HG03045 (cell line): Measurements from ENCODE around the gene NPR1.
"Not testable (repeated sequence)": the region's sequence is repeated elsewhere in the genome, so short reads cannot be mapped to it uniquely, and the experiment has no call there.

ENCODE experiments used
- ATAC-seq: cut with Tn5 transposase; IDR thresholded peaks from one replicate; pipeline ENCODE4 v1.9.1; 2021; ENCODE audit warnings: mild to moderate bottlenecking, moderate library complexity; ENCODE audit not compliant: unreplicated experiment

The NPR1 gene

DNA sequence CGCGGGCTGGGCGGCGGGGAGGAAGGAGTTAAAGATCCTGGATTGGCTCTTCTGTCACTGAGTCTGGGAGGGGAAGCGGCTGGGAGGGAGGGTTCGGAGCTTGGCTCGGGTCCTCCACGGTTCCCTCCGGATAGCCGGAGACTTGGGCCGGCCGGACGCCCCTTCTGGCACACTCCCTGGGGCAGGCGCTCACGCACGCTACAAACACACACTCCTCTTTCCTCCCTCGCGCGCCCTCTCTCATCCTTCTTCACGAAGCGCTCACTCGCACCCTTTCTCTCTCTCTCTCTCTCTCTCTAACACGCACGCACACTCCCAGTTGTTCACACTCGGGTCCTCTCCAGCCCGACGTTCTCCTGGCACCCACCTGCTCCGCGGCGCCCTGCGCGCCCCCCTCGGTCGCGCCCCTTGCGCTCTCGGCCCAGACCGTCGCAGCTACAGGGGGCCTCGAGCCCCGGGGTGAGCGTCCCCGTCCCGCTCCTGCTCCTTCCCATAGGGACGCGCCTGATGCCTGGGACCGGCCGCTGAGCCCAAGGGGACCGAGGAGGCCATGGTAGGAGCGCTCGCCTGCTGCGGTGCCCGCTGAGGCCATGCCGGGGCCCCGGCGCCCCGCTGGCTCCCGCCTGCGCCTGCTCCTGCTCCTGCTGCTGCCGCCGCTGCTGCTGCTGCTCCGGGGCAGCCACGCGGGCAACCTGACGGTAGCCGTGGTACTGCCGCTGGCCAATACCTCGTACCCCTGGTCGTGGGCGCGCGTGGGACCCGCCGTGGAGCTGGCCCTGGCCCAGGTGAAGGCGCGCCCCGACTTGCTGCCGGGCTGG is at the start of gene NPR1:
TSS of gene NPR1 (plus strand) at position 170 of the 818 bp plus-strand sequence. CDS start at position 591, 421 bp downstream.
- ATAC-seq = no peak

DNA sequence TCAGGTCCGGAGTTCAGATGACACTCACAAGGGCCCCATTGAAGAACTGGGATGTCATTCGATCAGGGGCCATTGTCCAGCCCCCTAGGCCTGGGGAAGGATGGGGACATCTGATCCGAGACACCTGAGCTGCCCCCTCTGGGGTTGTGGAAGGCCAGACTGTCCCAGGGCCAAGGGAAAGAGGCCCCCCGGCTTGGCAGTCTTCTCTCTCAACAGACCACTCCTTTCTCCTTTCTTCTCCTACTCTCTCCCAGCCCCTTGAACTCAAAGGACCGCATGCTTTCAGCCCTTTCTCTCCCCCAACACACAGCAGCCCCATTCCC is 49.2 kb upstream of the NPR1 start:
- no peak for ATAC-seq

DNA sequence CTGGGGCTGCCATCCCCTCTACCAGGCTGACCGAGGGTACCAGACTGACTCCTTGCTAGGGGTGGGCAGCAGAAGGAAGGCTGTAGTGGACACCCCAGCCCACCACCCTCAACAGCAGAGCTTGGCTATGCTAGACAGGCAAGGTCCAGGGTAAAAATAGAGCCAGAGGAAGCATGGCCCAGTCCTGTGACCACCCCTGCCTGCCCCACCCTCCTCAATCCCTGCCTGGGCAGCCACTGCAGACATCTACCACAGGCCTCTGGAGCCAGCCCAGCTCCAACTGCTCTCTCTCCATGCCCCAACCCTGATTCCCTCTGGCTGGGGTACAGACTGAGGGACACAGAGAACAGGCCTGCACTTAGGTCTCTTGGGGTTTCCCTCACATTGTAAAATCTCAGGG is 48.5 kb upstream of the NPR1 start:
- no peak for ATAC-seq

DNA sequence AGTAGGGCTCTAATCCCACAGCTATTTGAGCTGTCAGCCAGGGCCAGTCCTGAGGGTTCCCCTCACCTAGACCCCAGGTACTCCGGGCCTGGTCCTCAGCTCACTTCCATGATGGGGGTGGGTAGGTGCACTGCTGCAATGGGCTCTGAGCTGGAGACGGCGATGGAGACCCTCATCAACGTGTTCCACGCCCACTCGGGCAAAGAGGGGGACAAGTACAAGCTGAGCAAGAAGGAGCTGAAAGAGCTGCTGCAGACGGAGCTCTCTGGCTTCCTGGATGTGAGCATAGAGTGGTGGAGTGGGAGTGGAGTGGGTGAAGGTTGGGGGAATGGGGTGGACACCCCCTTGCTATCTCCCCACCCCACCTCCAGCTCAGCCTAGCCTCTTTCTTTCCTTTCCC is 48.1 kb upstream of the NPR1 start:
- ATAC-seq = no peak

DNA sequence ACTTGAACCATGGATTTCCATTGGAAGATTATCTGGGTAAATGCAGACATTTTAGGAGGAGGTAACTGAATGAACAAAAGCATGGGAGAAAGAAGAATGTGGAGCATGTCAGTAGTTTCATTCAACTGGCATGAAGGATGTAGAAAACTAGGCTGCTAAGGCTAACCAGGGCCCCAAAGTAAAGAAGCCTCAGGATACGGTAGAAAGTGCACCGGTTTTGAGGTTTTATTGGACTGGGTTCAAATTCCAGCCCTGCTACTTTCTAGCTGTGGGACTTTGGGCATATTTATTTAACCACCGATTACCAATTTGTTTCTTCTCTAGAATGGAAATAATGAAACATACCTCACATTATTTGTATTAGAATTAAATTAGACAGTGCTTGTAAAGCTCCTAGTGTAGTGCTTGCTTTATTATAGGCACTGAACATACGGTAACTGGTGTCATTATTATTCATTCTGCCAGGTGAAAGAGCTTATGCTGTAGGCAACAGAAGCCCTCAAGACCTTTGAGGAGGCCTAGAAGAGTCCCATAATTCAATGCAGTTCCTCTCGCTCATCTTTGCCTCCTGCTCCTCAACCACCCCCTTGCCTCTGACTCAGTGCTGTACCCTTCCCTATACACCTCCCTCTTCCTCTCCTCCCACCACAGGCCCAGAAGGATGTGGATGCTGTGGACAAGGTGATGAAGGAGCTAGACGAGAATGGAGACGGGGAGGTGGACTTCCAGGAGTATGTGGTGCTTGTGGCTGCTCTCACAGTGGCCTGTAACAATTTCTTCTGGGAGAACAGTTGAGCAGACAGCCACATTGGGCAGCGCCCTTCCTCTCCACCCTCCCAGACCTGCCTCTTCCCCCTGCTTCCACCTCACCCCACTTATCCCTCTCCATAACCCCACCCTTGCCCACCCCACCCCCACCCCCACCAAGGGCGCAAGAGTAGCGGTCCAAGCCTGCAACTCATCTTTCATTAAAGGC is 47.2 kb upstream of the NPR1 start:
- ATAC-seq = no peak

DNA sequence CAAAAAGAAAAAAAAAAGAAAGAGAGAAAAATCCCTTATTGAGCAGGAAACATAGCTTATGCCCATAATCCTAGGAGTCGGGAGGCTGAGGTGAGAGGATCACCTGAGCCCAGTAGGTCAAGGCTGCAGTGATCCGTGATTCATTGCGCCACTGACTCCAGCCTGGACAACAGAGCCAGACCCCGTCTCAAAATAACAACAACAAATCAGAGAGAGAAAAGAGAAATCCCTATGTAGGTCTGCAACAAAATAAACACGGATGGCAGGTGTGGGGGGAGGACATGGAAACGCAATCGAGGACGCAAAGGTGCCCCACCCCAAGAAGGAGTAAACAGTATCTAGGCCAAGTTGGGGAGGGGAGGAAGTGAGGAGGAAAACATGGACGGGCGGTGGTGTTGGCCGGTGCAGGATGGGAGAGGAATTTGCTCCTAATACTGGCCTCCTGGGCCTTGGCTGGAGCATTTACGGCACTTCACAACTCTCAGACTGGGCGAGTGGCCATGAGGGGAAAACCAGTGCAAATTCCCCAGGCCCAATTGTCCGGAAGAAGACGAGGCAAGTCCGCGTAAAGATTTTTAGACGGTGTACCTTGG is 45.2 kb upstream of the NPR1 start:
- ATAC-seq = no peak

DNA sequence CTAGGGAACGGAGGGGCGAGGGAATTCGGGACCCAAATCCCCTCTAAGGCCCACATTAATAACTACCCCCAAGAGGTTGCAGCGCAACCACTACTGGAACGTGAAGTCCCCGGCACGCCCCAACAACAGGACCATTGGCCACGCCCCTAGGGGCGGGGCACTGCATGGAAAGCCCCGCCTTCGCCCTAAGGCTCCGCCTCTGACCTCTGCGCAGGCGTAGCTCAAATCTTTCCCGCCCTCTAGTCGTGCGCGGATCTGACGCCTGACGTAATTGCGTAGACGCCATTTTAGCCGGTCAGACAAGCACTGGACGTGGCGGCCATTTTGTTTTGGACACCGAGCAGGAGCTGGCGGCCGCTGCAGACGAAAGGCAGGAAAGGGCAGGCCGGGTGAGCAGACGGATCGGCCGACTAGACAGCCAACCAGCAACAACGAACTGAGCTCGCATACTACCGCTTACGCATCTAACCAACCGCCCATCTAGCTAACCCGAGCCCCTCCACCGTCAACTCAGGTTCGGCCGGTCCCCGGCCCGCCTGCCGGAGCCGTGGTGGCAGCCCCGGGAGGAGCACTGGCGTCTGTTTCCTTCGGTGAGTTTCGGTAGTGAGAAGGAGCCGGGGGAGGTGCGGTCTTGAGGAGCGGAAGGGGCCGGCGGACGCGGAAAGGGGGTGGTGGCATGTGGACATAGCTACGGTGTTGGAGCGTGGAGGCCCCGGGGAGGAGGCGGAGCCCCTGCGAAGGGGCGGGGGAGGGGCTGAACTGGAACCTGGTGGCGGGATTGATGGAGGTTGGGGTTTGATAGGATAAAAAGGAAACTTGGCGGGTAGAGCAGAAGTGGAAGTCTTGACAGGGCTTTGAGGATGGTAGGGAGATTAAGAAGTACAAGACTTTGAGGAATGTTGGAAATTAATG is 44.5 kb upstream of the NPR1 start, which contains the start of gene CHTOP:
TSS of gene CHTOP (plus strand) at position 313 of the 912 bp plus-strand sequence. CDS start 2,523 bp downstream, outside the sequence.
- peak; percentile 85 for ATAC-seq

DNA sequence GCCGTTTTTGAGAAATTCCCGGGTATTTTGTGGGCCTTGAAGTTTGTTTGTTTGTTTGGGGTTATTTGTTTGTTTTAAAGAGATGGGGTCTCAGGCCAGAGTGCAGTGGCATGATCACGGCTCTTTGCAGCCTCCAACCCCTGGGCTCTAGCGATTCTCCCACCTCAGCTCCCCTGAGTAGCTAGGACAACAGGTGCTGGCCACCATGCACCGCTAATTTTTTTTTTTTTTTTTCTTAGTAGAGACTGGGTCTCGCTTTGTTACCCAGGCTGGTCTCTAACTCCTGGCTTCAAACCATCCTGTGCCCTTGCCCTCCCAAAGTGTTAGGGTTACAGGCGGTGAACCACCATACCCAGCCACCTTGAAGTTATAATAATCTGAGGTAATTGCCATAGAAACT is 42.6 kb upstream of the NPR1 start:
- no peak for ATAC-seq

DNA sequence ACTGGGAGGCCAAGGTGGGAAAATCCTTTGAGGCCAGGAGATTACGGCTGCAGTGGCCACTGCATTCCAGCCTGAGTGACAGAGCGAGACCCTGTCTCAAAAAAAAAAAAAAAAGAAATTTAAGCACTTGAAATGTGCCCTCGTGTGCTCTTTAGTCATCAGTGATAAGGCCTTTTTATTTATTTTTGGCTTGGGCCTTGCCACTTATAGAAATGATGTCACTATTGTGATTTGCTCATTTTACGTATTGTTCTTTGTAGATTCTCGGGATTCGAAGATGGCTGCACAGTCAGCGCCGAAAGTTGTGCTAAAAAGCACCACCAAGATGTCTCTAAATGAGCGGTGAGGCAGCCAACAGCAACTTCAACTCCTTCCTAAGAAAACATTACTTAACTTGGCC is 42.2 kb upstream of the NPR1 start:
- ATAC-seq = no peak

DNA sequence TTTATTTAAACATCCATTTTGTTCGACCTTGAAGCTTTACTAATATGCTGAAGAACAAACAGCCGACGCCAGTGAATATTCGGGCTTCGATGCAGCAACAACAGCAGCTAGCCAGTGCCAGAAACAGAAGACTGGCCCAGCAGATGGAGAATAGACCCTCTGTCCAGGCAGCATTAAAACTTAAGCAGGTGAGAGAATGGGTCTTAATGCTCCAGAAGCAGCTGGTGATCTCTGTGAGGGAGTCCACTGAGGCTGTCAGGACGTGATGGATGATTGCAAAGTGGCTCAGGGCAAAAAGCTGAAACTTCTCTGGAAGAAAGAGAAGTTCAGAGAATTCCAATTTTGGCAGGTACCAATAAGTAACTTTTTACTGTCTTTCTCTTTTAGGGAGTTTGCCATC is 40.2 kb upstream of the NPR1 start:
- ATAC-seq = no peak

DNA sequence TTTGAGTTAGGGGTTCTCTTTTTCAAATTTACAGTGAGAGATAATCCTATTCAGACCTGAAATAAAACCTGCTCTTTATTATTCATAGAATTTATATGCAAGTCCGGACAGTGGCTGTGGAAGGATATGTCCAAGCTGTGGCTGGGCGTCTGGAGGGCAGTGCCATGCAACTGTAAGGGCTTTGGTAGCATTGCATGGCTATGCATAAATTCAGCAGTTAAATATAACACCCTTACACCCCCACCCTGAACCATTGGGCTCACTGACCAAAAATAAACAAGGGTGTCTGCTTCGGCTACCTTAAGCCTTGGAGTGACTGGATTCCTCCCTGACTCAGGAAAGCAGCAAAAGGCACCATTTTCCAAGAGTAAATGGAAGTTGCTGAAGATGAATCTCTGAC is 39.2 kb upstream of the NPR1 start:
- no peak for ATAC-seq

DNA sequence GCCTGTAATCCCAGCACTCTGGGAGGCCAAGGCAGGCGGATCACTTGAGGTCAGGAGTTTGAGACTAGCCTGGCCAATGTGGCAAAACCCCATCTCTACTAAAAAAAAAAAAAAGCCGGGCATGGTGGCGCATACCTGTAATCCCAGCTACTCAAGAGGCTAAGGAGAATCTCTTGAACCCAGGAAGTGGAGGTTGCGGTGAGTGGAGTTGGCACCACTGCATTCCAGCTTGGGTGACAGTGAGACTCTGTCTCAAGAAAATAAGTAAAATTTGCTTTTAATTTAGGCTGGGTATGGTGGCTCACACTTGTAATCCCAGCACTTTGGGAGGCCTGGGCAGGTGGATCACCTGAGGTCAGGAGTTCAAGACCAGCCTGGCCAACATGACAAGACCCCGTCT is 38.3 kb upstream of the NPR1 start:
- not testable (repeated sequence) for ATAC-seq

DNA sequence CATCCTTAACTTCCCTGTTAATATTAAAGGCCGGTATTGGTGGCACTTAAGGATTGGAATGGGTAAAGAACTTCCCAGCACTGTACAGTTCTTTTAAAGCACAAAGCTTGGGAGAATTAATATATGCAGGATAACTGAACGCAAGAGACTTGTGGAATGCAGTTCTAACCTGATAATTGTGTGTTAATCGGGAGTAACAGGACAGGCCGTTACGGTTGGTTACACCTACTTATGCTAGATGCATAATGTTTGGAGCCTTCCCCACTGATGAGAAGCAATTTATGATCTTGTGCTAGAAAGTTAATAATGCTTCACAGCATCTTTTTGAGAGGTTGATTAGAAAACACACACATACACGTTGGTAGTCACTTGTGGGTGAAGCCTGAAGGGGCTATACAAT is 37.6 kb upstream of the NPR1 start:
- no peak for ATAC-seq

DNA sequence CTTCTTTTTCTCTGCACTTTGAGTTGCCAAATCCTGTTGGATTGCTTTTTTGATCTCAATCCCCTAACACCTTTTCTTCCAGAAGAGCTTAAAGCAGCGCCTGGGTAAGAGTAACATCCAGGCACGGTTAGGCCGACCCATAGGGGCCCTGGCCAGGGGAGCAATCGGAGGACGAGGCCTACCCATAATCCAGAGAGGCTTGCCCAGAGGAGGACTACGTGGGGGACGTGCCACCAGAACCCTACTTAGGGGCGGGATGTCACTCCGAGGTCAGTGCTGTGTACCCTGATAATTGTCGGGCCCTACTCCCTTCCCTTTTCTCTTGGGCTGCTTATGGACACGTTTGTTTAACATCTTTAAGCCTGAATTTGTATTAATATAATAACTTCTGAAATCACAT is 36.3 kb upstream of the NPR1 start:
- ATAC-seq = no peak

DNA sequence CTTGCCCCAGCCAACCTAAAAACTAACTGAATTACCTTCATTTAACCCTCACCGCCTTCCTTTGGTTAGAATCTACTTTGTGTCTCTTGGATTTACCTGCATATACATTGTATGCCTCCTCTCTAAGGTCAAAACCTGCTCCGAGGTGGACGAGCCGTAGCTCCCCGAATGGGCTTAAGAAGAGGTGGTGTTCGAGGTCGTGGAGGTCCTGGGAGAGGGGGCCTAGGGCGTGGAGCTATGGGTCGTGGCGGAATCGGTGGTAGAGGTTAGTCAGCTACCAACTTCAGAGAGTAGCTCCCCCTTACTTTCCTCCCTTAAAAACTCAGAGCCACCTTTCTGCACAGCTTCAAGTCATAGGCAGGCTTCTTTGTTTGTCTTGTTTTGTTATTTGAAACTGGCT is 35.4 kb upstream of the NPR1 start:
- ATAC-seq = no peak

DNA sequence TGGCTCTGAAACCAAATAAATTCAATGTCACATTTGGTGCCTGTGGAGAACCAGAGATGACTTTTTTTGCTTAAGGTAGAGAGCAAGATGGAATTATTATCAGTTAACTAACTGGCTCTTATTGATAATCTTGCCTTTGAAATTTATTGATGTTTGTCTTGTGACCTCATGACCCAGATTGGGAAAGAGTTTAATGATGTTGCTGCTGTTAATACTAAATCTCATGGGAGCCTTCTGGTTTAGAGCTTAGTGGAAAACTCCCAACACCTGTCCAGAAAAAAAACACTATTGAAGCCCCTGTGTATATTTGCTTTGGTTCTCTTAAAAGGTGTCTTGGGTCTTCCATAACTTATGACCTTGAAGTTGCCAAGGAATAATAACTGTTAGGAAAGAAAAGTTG is 34.7 kb upstream of the NPR1 start:
- no peak for ATAC-seq

DNA sequence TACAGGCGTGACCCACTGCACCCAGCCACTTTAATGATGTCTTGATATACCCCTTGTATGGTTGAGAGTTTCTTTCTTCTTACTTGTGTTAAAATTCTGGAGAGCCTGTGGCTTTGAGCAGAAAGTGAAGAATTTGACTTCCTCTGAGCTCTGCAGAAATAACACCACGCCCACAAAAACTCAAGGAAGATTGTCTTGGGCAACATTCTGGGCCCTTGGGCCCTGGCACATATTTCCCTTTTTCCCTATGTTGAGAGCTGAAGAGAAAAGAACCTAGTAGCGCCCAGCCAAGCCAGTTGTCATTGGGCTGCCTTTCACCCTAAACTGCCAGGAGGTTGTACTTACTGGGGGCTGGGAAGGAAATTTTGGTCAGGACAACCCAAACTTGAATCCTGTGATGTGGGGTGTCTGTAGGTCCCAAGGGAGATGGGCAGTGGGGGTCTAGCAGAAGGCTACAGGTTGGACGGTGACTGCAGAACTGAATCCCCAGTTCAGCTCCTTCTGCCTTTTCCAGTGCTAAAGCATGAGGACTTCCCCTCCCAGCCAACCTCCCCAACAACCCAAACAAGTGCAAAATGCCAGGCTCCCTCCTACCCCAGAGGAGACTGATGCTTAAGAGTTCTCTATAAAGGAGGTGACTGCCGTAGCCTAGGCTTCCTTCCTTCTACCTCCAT is 31.7 kb upstream of the NPR1 start:
- ATAC-seq = no peak

DNA sequence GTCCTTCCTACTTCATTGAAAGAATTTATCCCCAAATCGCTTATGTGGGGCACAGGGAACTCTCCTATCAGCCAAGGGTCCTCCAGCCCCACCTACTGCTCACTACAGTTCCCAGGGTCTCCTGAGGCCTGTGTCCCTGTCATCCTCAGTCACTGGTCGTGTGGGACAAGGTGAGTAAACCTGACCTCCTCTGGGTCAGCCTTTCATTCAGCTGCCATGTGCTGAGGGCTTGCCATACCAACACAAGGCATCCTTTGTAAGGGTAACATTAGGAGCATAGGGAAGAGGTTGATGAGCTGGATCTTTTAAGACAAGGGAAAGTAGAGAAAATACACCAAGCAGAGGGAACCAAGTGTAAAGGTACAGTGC is 31.2 kb upstream of the NPR1 start:
- ATAC-seq = no peak

DNA sequence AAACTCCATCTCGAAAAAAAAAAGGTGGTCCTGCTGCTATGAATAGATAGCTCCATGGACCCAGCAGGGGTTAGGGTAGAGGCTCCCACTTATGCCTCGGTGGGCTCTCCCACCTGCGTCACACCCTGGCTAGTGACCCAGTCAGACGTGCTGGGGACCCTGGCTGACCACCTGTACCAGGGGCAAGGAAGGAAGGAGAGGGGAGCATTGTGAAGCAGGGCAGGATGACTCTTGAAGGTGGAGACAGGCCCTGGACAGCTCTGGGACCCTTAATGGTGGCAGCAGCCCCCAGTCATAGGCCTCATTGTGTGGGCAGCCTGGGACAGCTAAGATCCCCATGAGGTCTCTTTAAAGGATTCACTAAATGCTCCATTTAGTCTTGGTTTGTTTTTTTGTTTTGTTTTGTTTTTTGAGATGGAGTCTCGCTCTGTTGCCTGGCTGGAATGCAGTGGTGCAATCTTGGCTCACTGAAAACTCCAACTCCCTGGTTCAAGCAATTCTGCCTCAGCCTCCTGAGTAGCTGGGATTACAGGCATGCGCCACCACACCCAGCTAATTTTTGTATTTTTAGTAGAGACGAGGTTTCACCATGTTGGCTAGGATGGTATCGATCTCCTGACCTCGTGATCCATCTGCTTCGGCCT is 30.4 kb upstream of the NPR1 start:
- ATAC-seq = no peak
